Prostate gland (tissue), 2 donors: ENCODE measurements around the gene APLP2.

Source experiments
- POLR2A ChIP-seq: fragments of 450-650 bp; IDR thresholded peaks from one replicate; pipeline ENCODE4 v1.6.1; 2016; ENCODE audit warnings: antibody characterized with exemption, mild to moderate bottlenecking
- TF ChIP-seq, protein P1 (sequence below), 4 experiments: fragments of 200-600 bp in 2 of 4; fragments of 450-650 bp in 2 of 4; sonication (generic) in 2 of 4; IDR thresholded peaks; 1 replicate in 3 of 4; 2 replicates in 1 of 4; pipeline ENCODE4 v1.5.1; 2016 to 2019; ENCODE audit warnings: antibody characterized with exemption in 4 of 4, mild to moderate bottlenecking in 2 of 4, moderate library complexity in 2 of 4

DNA sequence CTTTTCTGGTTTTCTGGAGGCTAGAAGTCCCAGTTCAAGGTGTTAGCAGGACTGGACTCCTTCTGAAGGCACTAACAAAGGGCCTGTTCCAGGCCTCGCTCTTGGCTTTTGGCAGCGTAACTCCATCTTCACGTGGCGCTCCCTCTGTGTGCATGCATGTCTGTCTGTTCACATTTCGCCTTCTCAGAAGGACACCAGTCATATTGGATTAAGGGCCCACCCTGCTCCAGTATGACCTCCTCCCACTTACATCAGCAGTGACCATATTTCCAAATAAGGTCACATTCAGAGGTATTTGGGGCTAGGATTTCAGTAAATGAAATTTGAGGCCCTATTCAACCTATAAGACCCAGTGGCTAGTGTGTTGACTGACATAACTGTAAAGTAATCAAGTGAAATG is 20.0 kb downstream of the APLP2 start:
- TF ChIP-seq POLR2A: no peak
- TF ChIP-seq, protein P1, sequence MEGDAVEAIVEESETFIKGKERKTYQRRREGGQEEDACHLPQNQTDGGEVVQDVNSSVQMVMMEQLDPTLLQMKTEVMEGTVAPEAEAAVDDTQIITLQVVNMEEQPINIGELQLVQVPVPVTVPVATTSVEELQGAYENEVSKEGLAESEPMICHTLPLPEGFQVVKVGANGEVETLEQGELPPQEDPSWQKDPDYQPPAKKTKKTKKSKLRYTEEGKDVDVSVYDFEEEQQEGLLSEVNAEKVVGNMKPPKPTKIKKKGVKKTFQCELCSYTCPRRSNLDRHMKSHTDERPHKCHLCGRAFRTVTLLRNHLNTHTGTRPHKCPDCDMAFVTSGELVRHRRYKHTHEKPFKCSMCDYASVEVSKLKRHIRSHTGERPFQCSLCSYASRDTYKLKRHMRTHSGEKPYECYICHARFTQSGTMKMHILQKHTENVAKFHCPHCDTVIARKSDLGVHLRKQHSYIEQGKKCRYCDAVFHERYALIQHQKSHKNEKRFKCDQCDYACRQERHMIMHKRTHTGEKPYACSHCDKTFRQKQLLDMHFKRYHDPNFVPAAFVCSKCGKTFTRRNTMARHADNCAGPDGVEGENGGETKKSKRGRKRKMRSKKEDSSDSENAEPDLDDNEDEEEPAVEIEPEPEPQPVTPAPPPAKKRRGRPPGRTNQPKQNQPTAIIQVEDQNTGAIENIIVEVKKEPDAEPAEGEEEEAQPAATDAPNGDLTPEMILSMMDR (IDR thresholded peaks at IDR 0.05): no peak
